T-helper 1 cell treated with Interleukin-12 subunit alpha and Interleukin-12 subunit beta and Interleukin-4 antibody, amounts not matched to agents 30 ng/mL and 1 ng/mL, for 36 hours (primary cell): ENCODE data around the gene NDST4. TPM values are rescaled to one million over a fixed set of nuclear protein-coding genes. Genes with fewer than 3 reads are reported as not detected.

Experiments
- intact Hi-C: fragments of 100-400 bp; cut with micrococcal nuclease; formaldehyde crosslinking; loops from one replicate; pipeline ENCODE4 v1.15.1; 2024
- total RNA-seq: library from RNA; stranded (reverse); gene quantifications from 2 replicates; pipeline ENCODE4 v1.2.3, GENCODE V29; 2022

Gene NDST4
- total RNA-seq, 1 donor from 2014 or later = not detected

GRCh38 chr4:114911111-114911510, 202.3 kb downstream of the NDST4 start:
- intact Hi-C loops = no loop called here

- intact Hi-C loops = no loop called here
Measured at GRCh38 chr4:114907568-114907967, 205.9 kb downstream of the NDST4 start.

GRCh38 chr4:114905017-114905416, 208.4 kb downstream of the NDST4 start:
- intact Hi-C loops = no loop called here

- intact Hi-C loops = no loop called here
Measured at GRCh38 chr4:114900934-114901333, 212.5 kb downstream of the NDST4 start.

- intact Hi-C loops = no loop called here
Measured at GRCh38 chr4:114890773-114891172, 222.6 kb downstream of the NDST4 start.

GRCh38 chr4:114886761-114887160, 226.7 kb downstream of the NDST4 start:
- intact Hi-C loops = no loop called here

GRCh38 chr4:114883641-114884040, 229.8 kb downstream of the NDST4 start:
- intact Hi-C loops = no loop called here

GRCh38 chr4:114879916-114880669, 233.3 kb downstream of the NDST4 start:
- intact Hi-C loops = no loop called here

- intact Hi-C loops = no loop called here
Measured at GRCh38 chr4:114875630-114876029, 237.8 kb downstream of the NDST4 start.

GRCh38 chr4:114874321-114874720, 239.1 kb downstream of the NDST4 start:
- intact Hi-C loops = no loop called here

GRCh38 chr4:114870987-114871386, 242.4 kb downstream of the NDST4 start:
- intact Hi-C loops = no loop called here

- intact Hi-C loops = no loop called here
Measured at GRCh38 chr4:114866901-114867670, 246.3 kb downstream of the NDST4 start.

- intact Hi-C loops = no loop called here
Measured at GRCh38 chr4:114864060-114864459, 249.4 kb downstream of the NDST4 start.

- intact Hi-C loops = no loop called here
Measured at GRCh38 chr4:114860786-114861185, 252.6 kb downstream of the NDST4 start.

- intact Hi-C loops = no loop called here
Measured at GRCh38 chr4:114857831-114858230, 255.6 kb downstream of the NDST4 start.

GRCh38 chr4:114839986-114840385, 273.4 kb downstream of the NDST4 start:
- intact Hi-C loops = no loop called here

- intact Hi-C loops = no loop called here
Measured at GRCh38 chr4:114830628-114831027, 282.8 kb downstream of the NDST4 start.

GRCh38 chr4:114827651-114828050, 285.8 kb downstream of the NDST4 start:
- intact Hi-C loops = no loop called here

GRCh38 chr4:114815760-114816159, 297.7 kb downstream of the NDST4 start:
- intact Hi-C loops = no loop called here

- intact Hi-C loops = no loop called here
Measured at GRCh38 chr4:114813961-114814360, 299.5 kb downstream of the NDST4 start.

- intact Hi-C loops = no loop called here
Measured at GRCh38 chr4:114811564-114812301, 301.7 kb downstream of the NDST4 start.
